HepG2 (cell line): ENCODE data around the gene ZBTB46. TPM values are rescaled to one million over a fixed set of nuclear protein-coding genes. Genes with fewer than 3 reads are reported as not detected.

Source experiments
- EED ChIP-seq: sonication (generic); formaldehyde crosslinking; IDR thresholded peaks from 2 replicates; pipeline ENCODE4 v1.5.0; 2020; ENCODE audit warnings: mild to moderate bottlenecking, missing genetic modification reagents
- GMEB1 ChIP-seq: sonication (generic); formaldehyde crosslinking; IDR thresholded peaks from 2 replicates; pipeline ENCODE4 v1.5.1; 2020; ENCODE audit warnings: missing genetic modification reagents, mild to moderate bottlenecking, borderline replicate concordance
- MAFK ChIP-seq, 2 experiments: IDR thresholded peaks in 1 of 2; conservative IDR thresholded peaks in 1 of 2; 2 replicates each; pipeline ENCODE4 v1.6.1; 2011; ENCODE audit warnings: improper control_type of control experiment in 2 of 2, low read length in 2 of 2
- RBAK ChIP-seq: sonication (generic); formaldehyde crosslinking; IDR thresholded peaks from 2 replicates; pipeline ENCODE4 v1.5.1; 2020; ENCODE audit warnings: mild to moderate bottlenecking, missing genetic modification reagents
- TBX2 ChIP-seq: sonication (generic); formaldehyde crosslinking; IDR thresholded peaks from 2 replicates; pipeline ENCODE4 v1.5.0; 2020; ENCODE audit warnings: missing genetic modification reagents, mild to moderate bottlenecking, borderline replicate concordance
- ZFP36L2 ChIP-seq: sonication (generic); formaldehyde crosslinking; IDR thresholded peaks from 2 replicates; pipeline ENCODE4 v1.4.0; 2020; ENCODE audit warnings: missing genetic modification reagents
- ZMYM3 ChIP-seq: sonication (generic); formaldehyde crosslinking; IDR thresholded peaks from 2 replicates; pipeline ENCODE4 v1.5.1; 2020; ENCODE audit warnings: mild to moderate bottlenecking, missing genetic modification reagents
- ZNF407 ChIP-seq: sonication (generic); formaldehyde crosslinking; IDR thresholded peaks from one replicate; pipeline ENCODE4 v1.5.1; 2020; ENCODE audit warnings: mild to moderate bottlenecking, missing genetic modification reagents; ENCODE audit errors: not compliant biosample characterization
- ZNF75D ChIP-seq: sonication (generic); formaldehyde crosslinking; IDR thresholded peaks from 2 replicates; pipeline ENCODE4 v1.8.1; 2023; ENCODE audit warnings: missing genetic modification reagents, mild to moderate bottlenecking, borderline replicate concordance
- polyA plus RNA-seq, 8 experiments: library from polyadenylated mRNA; depleted of rRNA in 3 of 8; stranded (reverse) in 7 of 8; unstranded in 1 of 8; fragments of >200 nt; fragmentation: Illumina TruSeq in 4 of 8; extraction: Trizol in 4 of 8; gene quantifications; 2 replicates each; pipeline versions ENCODE4 v1.2.1 to v1.2.3, GENCODE V29; 2011 to 2016; ENCODE audit warnings: low read depth in 4 of 8, missing spikeins in 1 of 8, mixed read lengths in 1 of 8; ENCODE audit not compliant: insufficient read depth in 1 of 8
- total RNA-seq, 5 experiments: library from RNA; depleted of rRNA; stranded (reverse); fragments of >200 nt; fragmentation: Illumina TruSeq; extraction: Trizol; gene quantifications; 2 replicates each; pipeline ENCODE4 v1.2.3, GENCODE V29; 2016; ENCODE audit warnings: low read depth in 1 of 5
- TF ChIP-seq, protein P1 (sequence below): IDR thresholded peaks from 2 replicates; pipeline ENCODE4 v1.6.1; 2016; ENCODE audit warnings: missing compliant biosample characterization, missing genetic modification reagents, borderline replicate concordance

Gene ZBTB46
- total and polyA plus RNA-seq, 2 of the 13 experiments (the other 11 are each of a cell fraction or from before 2014, with no cell fraction given): 1.6 to 13.5 TPM

DNA sequence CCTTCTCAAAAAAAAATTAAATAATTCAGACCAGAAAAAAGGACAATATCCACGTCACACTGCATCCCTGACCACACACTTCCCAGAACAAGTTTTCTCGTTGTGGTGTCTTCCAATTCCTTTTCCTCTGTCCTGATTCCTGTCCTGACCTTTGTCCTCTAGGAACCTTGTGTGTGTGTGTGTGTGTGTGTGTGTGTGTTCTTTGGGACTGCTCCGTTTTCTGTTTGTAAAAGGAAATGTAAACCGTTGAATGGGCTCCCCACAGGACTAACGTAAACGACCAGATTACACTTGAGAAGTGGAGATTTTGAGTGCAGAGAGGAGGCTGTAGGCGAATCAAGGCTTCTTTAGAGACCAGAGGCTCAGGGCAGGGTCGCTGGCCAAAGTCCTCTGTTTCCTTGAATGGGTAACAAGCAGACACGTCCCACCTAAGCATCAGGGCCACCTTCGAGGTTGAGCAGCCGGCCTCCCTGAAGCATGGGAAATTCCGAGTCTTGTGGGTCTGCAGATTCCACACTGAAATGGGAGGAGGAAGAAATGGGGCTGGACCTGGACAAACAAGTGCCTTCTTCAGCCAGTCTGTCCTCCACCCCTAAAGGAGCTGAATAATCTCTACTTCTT lies 7.3 kb downstream of the ZBTB46 start (continued):
- TF ChIP-seq ZNF407 (no peak), TBX2 (0 out of 2 replicates have a peak, but pooled peaks have one; percentile 32), EED (CRISPR knock-in tag) (no peak), ZMYM3 (CRISPR knock-in tag) (peak; percentile 42; the same call in 1 of the 2 replicates), MAFK (conservative IDR thresholded peaks at IDR 0.05 in 1 of 2, IDR thresholded peaks at IDR 0.05 in 1 of 2; ENCODE audit: low read length in 2 of 2) (no peak), GMEB1 (CRISPR knock-in tag) (no peak), ZFP36L2 (CRISPR knock-in tag) (no peak), RBAK (no peak), ZNF75D (CRISPR knock-in tag) (no peak)
- TF ChIP-seq, protein P1, sequence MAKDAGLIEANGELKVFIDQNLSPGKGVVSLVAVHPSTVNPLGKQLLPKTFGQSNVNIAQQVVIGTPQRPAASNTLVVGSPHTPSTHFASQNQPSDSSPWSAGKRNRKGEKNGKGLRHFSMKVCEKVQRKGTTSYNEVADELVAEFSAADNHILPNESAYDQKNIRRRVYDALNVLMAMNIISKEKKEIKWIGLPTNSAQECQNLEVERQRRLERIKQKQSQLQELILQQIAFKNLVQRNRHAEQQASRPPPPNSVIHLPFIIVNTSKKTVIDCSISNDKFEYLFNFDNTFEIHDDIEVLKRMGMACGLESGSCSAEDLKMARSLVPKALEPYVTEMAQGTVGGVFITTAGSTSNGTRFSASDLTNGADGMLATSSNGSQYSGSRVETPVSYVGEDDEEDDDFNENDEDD (CRISPR knock-in tag): no peak
